Measurements from ENCODE around the gene PNPLA7.
"Not testable (repeated sequence)": the region's sequence is repeated elsewhere in the genome, so short reads cannot be mapped to it uniquely, and the experiment has no call there.

The PNPLA7 gene

GRCh38 chr9:137534256-137535119 lies 15.7 kb downstream of the PNPLA7 start:
- DNase-seq, result peak; percentile 54 to 75 (median 64)
- CTCF ChIA-PET, result interaction anchor here (0.7 to 1.5 kb wide), 5 partner anchors 10 to 156 kb away, joined by 3 to 6 read pairs (median 3); partner anchors contain the start of gene PNPLA7
- H3K36me3 ChIP-seq (ENCODE audit: control insufficient read depth in 4 of 4, insufficient read depth in 4 of 4, low read length in 3 of 4), result peaks cover 0 to 2% (median 0%) of the 10 kb centered on the region in 4 experiments
- H3K27me3 ChIP-seq (replicated peaks in 2 of 5; ENCODE audit: control insufficient read depth in 4 of 5, insufficient read depth in 5 of 5, low read length in 4 of 5), result no peaks in the 10 kb centered on the region
- POLR2A ChIA-PET, result no interaction called here
- peaks cover 0 to 30% (median 25%) of the 10 kb centered on the region in 4 experiments for H3K4me1 ChIP-seq (ENCODE audit: control extremely low read depth in 1 of 4, control insufficient read depth in 4 of 4, insufficient read depth in 4 of 4, low read length in 3 of 4)
- H3K27ac ChIP-seq (ENCODE audit: insufficient read depth in 1 of 2, low read depth in 1 of 2, low read length in 2 of 2, poor library complexity in 1 of 2, severe bottlenecking in 2 of 2), result no peak overlapping the region
- 68% methylated on average over 12 of the region's 19 CpGs for WGBS (ENCODE audit: insufficient coverage)
- H3K4me3 ChIP-seq (ENCODE audit: control insufficient read depth in 1 of 7, extremely low read depth in 1 of 7, insufficient read depth in 4 of 7, low read depth in 2 of 7, low read length in 6 of 7), result no peak overlapping the region
- H3K9me3 ChIP-seq (ENCODE audit: control extremely low read depth in 1 of 5, control insufficient read depth in 4 of 5, insufficient read depth in 2 of 5, low read depth in 1 of 5, low read length in 4 of 5), result peaks cover 0 to 13% (median 4%) of the 10 kb centered on the region in 5 experiments

- DNase-seq; H3K36me3 ChIP-seq (ENCODE audit: control insufficient read depth in 4 of 4, insufficient read depth in 4 of 4, low read length in 3 of 4); CTCF ChIA-PET; H3K4me3 ChIP-seq (ENCODE audit: control insufficient read depth in 1 of 7, extremely low read depth in 1 of 7, insufficient read depth in 4 of 7, low read depth in 2 of 7, low read length in 6 of 7); H3K27ac ChIP-seq (ENCODE audit: insufficient read depth in 1 of 2, low read depth in 1 of 2, low read length in 2 of 2, poor library complexity in 1 of 2, severe bottlenecking in 2 of 2); H3K27me3 ChIP-seq (replicated peaks in 2 of 5; ENCODE audit: control insufficient read depth in 4 of 5, insufficient read depth in 5 of 5, low read length in 4 of 5); POLR2A ChIA-PET: not testable (repeated sequence)
- H3K9me3 ChIP-seq (ENCODE audit: control extremely low read depth in 1 of 5, control insufficient read depth in 4 of 5, insufficient read depth in 2 of 5, low read depth in 1 of 5, low read length in 4 of 5), result peaks cover 0 to 12% (median 4%) of the 10 kb centered on the region in 5 experiments
- WGBS (ENCODE audit: insufficient coverage), result 94% methylated on average over 9 of the region's 10 CpGs
- H3K4me1 ChIP-seq (ENCODE audit: control extremely low read depth in 1 of 4, control insufficient read depth in 4 of 4, insufficient read depth in 4 of 4, low read length in 3 of 4), result peaks cover 0 to 30% (median 25%) of the 10 kb centered on the region in 4 experiments
Observed at GRCh38 chr9:137532891-137533468, 17.2 kb downstream of the PNPLA7 start.

- H3K27ac ChIP-seq (ENCODE audit: insufficient read depth in 1 of 2, low read depth in 1 of 2, low read length in 2 of 2, poor library complexity in 1 of 2, severe bottlenecking in 2 of 2), result no peak overlapping the region
- H3K27me3 ChIP-seq (replicated peaks in 2 of 5; ENCODE audit: control insufficient read depth in 4 of 5, insufficient read depth in 5 of 5, low read length in 4 of 5), result no peaks in the 10 kb centered on the region
- peaks cover 0 to 26% (median 17%) of the 10 kb centered on the region in 4 experiments for H3K4me1 ChIP-seq (ENCODE audit: control extremely low read depth in 1 of 4, control insufficient read depth in 4 of 4, insufficient read depth in 4 of 4, low read length in 3 of 4)
- ChIA-PET POLR2A (no interaction called here), CTCF (interaction anchor here (0.9 to 1.2 kb wide), 3 partner anchors 14 to 245 kb away, joined by 3 read pairs; no protein-coding TSS in a partner anchor)
- 29% methylated on average over 10 of the region's 17 CpGs for WGBS (ENCODE audit: insufficient coverage)
- peak in 1 of 3 donors; percentile 19 for DNase-seq
- H3K36me3 ChIP-seq (ENCODE audit: control insufficient read depth in 4 of 4, insufficient read depth in 4 of 4, low read length in 3 of 4), result no peaks in the 10 kb centered on the region
- peaks cover 0 to 4% (median 2%) of the 10 kb centered on the region in 5 experiments for H3K9me3 ChIP-seq (ENCODE audit: control extremely low read depth in 1 of 5, control insufficient read depth in 4 of 5, insufficient read depth in 2 of 5, low read depth in 1 of 5, low read length in 4 of 5)
- no peak overlapping the region for H3K4me3 ChIP-seq (ENCODE audit: control insufficient read depth in 1 of 7, extremely low read depth in 1 of 7, insufficient read depth in 4 of 7, low read depth in 2 of 7, low read length in 6 of 7)
Observed at GRCh38 chr9:137531099-137531765, 19.0 kb downstream of the PNPLA7 start.

- H3K27ac ChIP-seq (ENCODE audit: insufficient read depth in 1 of 2, low read depth in 1 of 2, low read length in 2 of 2, poor library complexity in 1 of 2, severe bottlenecking in 2 of 2), result no peak overlapping the region
- WGBS (ENCODE audit: insufficient coverage), result 67% methylated on average over 5 of the region's 5 CpGs
- POLR2A ChIA-PET, result no interaction called here
- H3K36me3 ChIP-seq (ENCODE audit: control insufficient read depth in 4 of 4, insufficient read depth in 4 of 4, low read length in 3 of 4), result no peaks in the 10 kb centered on the region
- DNase-seq, result no peak
- CTCF ChIA-PET, result interaction anchor here (0.9 kb wide), 1 partner anchor 15 kb away, joined by 3 read pairs; no protein-coding TSS in a partner anchor
- no peaks in the 10 kb centered on the region for H3K9me3 ChIP-seq (ENCODE audit: control extremely low read depth in 1 of 5, control insufficient read depth in 4 of 5, insufficient read depth in 2 of 5, low read depth in 1 of 5, low read length in 4 of 5)
- no peaks in the 10 kb centered on the region for H3K27me3 ChIP-seq (replicated peaks in 2 of 5; ENCODE audit: control insufficient read depth in 4 of 5, insufficient read depth in 5 of 5, low read length in 4 of 5)
- no peak overlapping the region for H3K4me3 ChIP-seq (ENCODE audit: control insufficient read depth in 1 of 7, extremely low read depth in 1 of 7, insufficient read depth in 4 of 7, low read depth in 2 of 7, low read length in 6 of 7)
- peaks cover 0 to 24% (median 16%) of the 10 kb centered on the region in 4 experiments for H3K4me1 ChIP-seq (ENCODE audit: control extremely low read depth in 1 of 4, control insufficient read depth in 4 of 4, insufficient read depth in 4 of 4, low read length in 3 of 4)
Observed at GRCh38 chr9:137530331-137530730, 19.9 kb downstream of the PNPLA7 start.

- Histone ChIP-seq H3K4me1 (ENCODE audit: control extremely low read depth in 1 of 4, control insufficient read depth in 4 of 4, insufficient read depth in 4 of 4, low read length in 3 of 4) (peaks cover 0 to 2% (median 0%) of the 10 kb centered on the region in 4 experiments), H3K4me3 (ENCODE audit: control insufficient read depth in 1 of 7, extremely low read depth in 1 of 7, insufficient read depth in 4 of 7, low read depth in 2 of 7, low read length in 6 of 7) (no peak overlapping the region), H3K27ac (ENCODE audit: insufficient read depth in 1 of 2, low read depth in 1 of 2, low read length in 2 of 2, poor library complexity in 1 of 2, severe bottlenecking in 2 of 2) (no peak overlapping the region), H3K9me3 (ENCODE audit: control extremely low read depth in 1 of 5, control insufficient read depth in 4 of 5, insufficient read depth in 2 of 5, low read depth in 1 of 5, low read length in 4 of 5) (no peaks in the 10 kb centered on the region), H3K27me3 (replicated peaks in 2 of 5; ENCODE audit: control insufficient read depth in 4 of 5, insufficient read depth in 5 of 5, low read length in 4 of 5) (no peaks in the 10 kb centered on the region), H3K36me3 (ENCODE audit: control insufficient read depth in 4 of 4, insufficient read depth in 4 of 4, low read length in 3 of 4) (peaks cover 0 to under 1% (median 0%) of the 10 kb centered on the region in 4 experiments)
- CTCF ChIA-PET, result interaction anchor here (0.8 to 1.2 kb wide), 6 partner anchors 10 to 101 kb away, joined by 3 to 4 read pairs (median 3); no protein-coding TSS in a partner anchor
- 100% methylated on average over 2 of the region's 5 CpGs for WGBS (ENCODE audit: insufficient coverage)
- DNase-seq, result no peak
- POLR2A ChIA-PET, result no interaction called here
Observed at GRCh38 chr9:137524981-137525317, 25.3 kb downstream of the PNPLA7 start.

- Histone ChIP-seq H3K4me3 (ENCODE audit: control insufficient read depth in 1 of 7, extremely low read depth in 1 of 7, insufficient read depth in 4 of 7, low read depth in 2 of 7, low read length in 6 of 7) (no peak overlapping the region), H3K4me1 (ENCODE audit: control extremely low read depth in 1 of 4, control insufficient read depth in 4 of 4, insufficient read depth in 4 of 4, low read length in 3 of 4) (peaks cover 0 to 2% (median 0%) of the 10 kb centered on the region in 4 experiments), H3K9me3 (ENCODE audit: control extremely low read depth in 1 of 5, control insufficient read depth in 4 of 5, insufficient read depth in 2 of 5, low read depth in 1 of 5, low read length in 4 of 5) (no peaks in the 10 kb centered on the region), H3K27me3 (replicated peaks in 2 of 5; ENCODE audit: control insufficient read depth in 4 of 5, insufficient read depth in 5 of 5, low read length in 4 of 5) (no peaks in the 10 kb centered on the region), H3K27ac (ENCODE audit: insufficient read depth in 1 of 2, low read depth in 1 of 2, low read length in 2 of 2, poor library complexity in 1 of 2, severe bottlenecking in 2 of 2) (no peak overlapping the region), H3K36me3 (ENCODE audit: control insufficient read depth in 4 of 4, insufficient read depth in 4 of 4, low read length in 3 of 4) (peaks cover 0 to 4% (median 0%) of the 10 kb centered on the region in 4 experiments)
- no peak for DNase-seq
- CTCF ChIA-PET, result interaction anchor here (0.8 to 1.2 kb wide), 6 partner anchors 10 to 100 kb away, joined by 3 to 4 read pairs (median 3); no protein-coding TSS in a partner anchor
- 98% methylated on average over 33 of the region's 33 CpGs for WGBS (ENCODE audit: insufficient coverage)
- POLR2A ChIA-PET, result no interaction called here
Observed at GRCh38 chr9:137524161-137524980, 25.8 kb downstream of the PNPLA7 start.

Data from common myeloid progenitor, CD34-positive (primary cell).